ENCODE data around the gene CACUL1. TPM values are rescaled to one million over a fixed set of nuclear protein-coding genes. Genes with fewer than 3 reads are reported as not detected.

Gene CACUL1
- total and polyA plus RNA-seq, 2 of the 13 experiments (the other 11 are each of a cell fraction or from before 2014, with no cell fraction given) = 14.2 to 31.0 TPM

GRCh38 chr10:118754556-118755423, at the start of gene CACUL1 (continued):
- TF ChIP-seq ZBTB44 (CRISPR knock-in tag; IDR thresholded peaks at IDR 0.05) = no peak
- no peak for TF ChIP-seq ZNF891 (CRISPR knock-in tag; IDR thresholded peaks at IDR 0.05)
- peak; percentile 81 for TF ChIP-seq E2F1 (CRISPR knock-in tag; IDR thresholded peaks at IDR 0.05)
- TF ChIP-seq PCBP2 (optimal IDR thresholded peaks at IDR 0.05; ENCODE audit: low read depth, low read length, poor library complexity, severe bottlenecking) = no peak
- TF ChIP-seq IRF1 (CRISPR knock-in tag; IDR thresholded peaks at IDR 0.05; ENCODE audit: low read depth) = no peak; the same call in 1 of the 2 replicates
- no peak for TF ChIP-seq ZSCAN21 (CRISPR knock-in tag; IDR thresholded peaks at IDR 0.05; ENCODE audit: borderline replicate concordance)
- TF ChIP-seq ZBTB40 (IDR thresholded peaks at IDR 0.05) = no peak
- no peak; the same call in 1 of the 2 replicates for TF ChIP-seq ZBTB40 (CRISPR knock-in tag; IDR thresholded peaks at IDR 0.05)

All from HepG2 (cell line).